HepG2 (cell line): ENCODE results near the gene GRIK4. TPM values are rescaled to one million over a fixed set of nuclear protein-coding genes. Genes with fewer than 3 reads are reported as not detected.

Experiments used
- BHLHE40 ChIP-seq: IDR thresholded peaks from 2 replicates; pipeline ENCODE4 v1.6.1; 2011; ENCODE audit warnings: low read length, improper control_type of control experiment
- EED ChIP-seq: sonication (generic); formaldehyde crosslinking; IDR thresholded peaks from 2 replicates; pipeline ENCODE4 v1.5.0; 2020; ENCODE audit warnings: mild to moderate bottlenecking, missing genetic modification reagents
- GABPB1 ChIP-seq: IDR thresholded peaks from 2 replicates; pipeline ENCODE4 v1.6.1; 2016; ENCODE audit warnings: mild to moderate bottlenecking, missing genetic modification reagents, moderate library complexity, missing compliant biosample characterization
- GLI4 ChIP-seq: sonication (generic); formaldehyde crosslinking; IDR thresholded peaks from 2 replicates; pipeline ENCODE4 v1.5.1; 2020; ENCODE audit warnings: missing genetic modification reagents, mild to moderate bottlenecking, moderate library complexity, borderline replicate concordance
- HNRNPH1 ChIP-seq: fragments of 200-400 bp; formaldehyde crosslinking; optimal IDR thresholded peaks from 2 replicates; pipeline ENCODE3; 2017; ENCODE audit warnings: mild to moderate bottlenecking, low read depth, low read length
- IRF2 ChIP-seq: IDR thresholded peaks from 2 replicates; pipeline ENCODE4 v1.6.1; 2018; ENCODE audit warnings: missing genetic modification reagents, missing compliant biosample characterization
- KDM5A ChIP-seq: fragments of 200-600 bp; sonication (generic); IDR thresholded peaks from 2 replicates; pipeline ENCODE4 v1.7.0; 2018; ENCODE audit warnings: antibody characterized with exemption, mild to moderate bottlenecking, low read length, borderline replicate concordance
- NFKB2 ChIP-seq: sonication (generic); formaldehyde crosslinking; IDR thresholded peaks from 2 replicates; pipeline ENCODE4 v1.4.0; 2020; ENCODE audit warnings: missing genetic modification reagents, borderline replicate concordance
- NFYB ChIP-seq: sonication (generic); formaldehyde crosslinking; IDR thresholded peaks from 2 replicates; pipeline ENCODE4 v1.4.0; 2020; ENCODE audit warnings: missing genetic modification reagents
- PBX3 ChIP-seq: sonication (generic); formaldehyde crosslinking; IDR thresholded peaks from 2 replicates; pipeline ENCODE4 v1.8.1; 2023; ENCODE audit warnings: missing genetic modification reagents, inconsistent platforms, borderline replicate concordance
- POGK ChIP-seq: sonication (generic); formaldehyde crosslinking; conservative IDR thresholded peaks from 2 replicates; pipeline ENCODE4 v1.8.0; 2022; ENCODE audit warnings: mild to moderate bottlenecking, moderate library complexity, missing genetic modification reagents
- RAD21 ChIP-seq: fragments of 450-650 bp; formaldehyde crosslinking; IDR thresholded peaks from 2 replicates; pipeline ENCODE4 v1.5.0; 2020; ENCODE audit warnings: mild to moderate bottlenecking
- STAG1 ChIP-seq: sonication (generic); formaldehyde crosslinking; IDR thresholded peaks from 2 replicates; pipeline ENCODE4 v1.4.0; 2020; ENCODE audit warnings: missing genetic modification reagents
- TBX2 ChIP-seq: sonication (generic); formaldehyde crosslinking; IDR thresholded peaks from 2 replicates; pipeline ENCODE4 v1.5.0; 2020; ENCODE audit warnings: missing genetic modification reagents, mild to moderate bottlenecking, borderline replicate concordance
- USF2 ChIP-seq, 2 experiments: sonication (generic) in 1 of 2; formaldehyde crosslinking in 1 of 2; IDR thresholded peaks; 2 replicates each; pipeline versions ENCODE4 v1.5.1 to v1.6.1; 2011 to 2020; ENCODE audit warnings: borderline replicate concordance in 1 of 2, low read depth in 1 of 2, low read length in 1 of 2, mild to moderate bottlenecking in 1 of 2, missing genetic modification reagents in 1 of 2, moderate library complexity in 1 of 2
- XRCC5 ChIP-seq: fragments of 200-400 bp; formaldehyde crosslinking; optimal IDR thresholded peaks from 2 replicates; pipeline ENCODE3; 2017; ENCODE audit warnings: mild to moderate bottlenecking, low read length
- ZBTB43 ChIP-seq: sonication (generic); formaldehyde crosslinking; conservative IDR thresholded peaks from 2 replicates; pipeline ENCODE4 v1.4.0; 2020; ENCODE audit warnings: missing genetic modification reagents
- ZFP1 ChIP-seq: IDR thresholded peaks from 2 replicates; pipeline ENCODE4 v1.6.1; 2016
- ZNF263 ChIP-seq: sonication (generic); formaldehyde crosslinking; IDR thresholded peaks from 2 replicates; pipeline ENCODE4 v1.4.0; 2020; ENCODE audit warnings: missing genetic modification reagents
- ZNF274 ChIP-seq: sonication (generic); formaldehyde crosslinking; IDR thresholded peaks from 2 replicates; pipeline ENCODE4 v1.5.1; 2020; ENCODE audit warnings: mild to moderate bottlenecking, missing genetic modification reagents
- ZNF282 ChIP-seq: fragments of 450-650 bp; IDR thresholded peaks from 2 replicates; pipeline ENCODE4 v1.6.1; 2018; ENCODE audit not compliant: partially characterized antibody
- ZSCAN31 ChIP-seq: sonication (generic); formaldehyde crosslinking; IDR thresholded peaks from 2 replicates; pipeline ENCODE4 v1.5.0; 2020; ENCODE audit warnings: low read depth, mild to moderate bottlenecking, missing genetic modification reagents
- polyA plus RNA-seq, 8 experiments: library from polyadenylated mRNA; depleted of rRNA in 3 of 8; stranded (reverse) in 7 of 8; unstranded in 1 of 8; fragments of >200 nt; fragmentation: Illumina TruSeq in 4 of 8; extraction: Trizol in 4 of 8; gene quantifications; 2 replicates each; pipeline versions ENCODE4 v1.2.1 to v1.2.3, GENCODE V29; 2011 to 2016; ENCODE audit warnings: low read depth in 4 of 8, missing spikeins in 1 of 8, mixed read lengths in 1 of 8; ENCODE audit not compliant: insufficient read depth in 1 of 8
- total RNA-seq, 5 experiments: library from RNA; depleted of rRNA; stranded (reverse); fragments of >200 nt; fragmentation: Illumina TruSeq; extraction: Trizol; gene quantifications; 2 replicates each; pipeline ENCODE4 v1.2.3, GENCODE V29; 2016; ENCODE audit warnings: low read depth in 1 of 5

The GRIK4 gene
- total and polyA plus RNA-seq, 2 of the 13 experiments (the other 11 are each of a cell fraction or from before 2014, with no cell fraction given), result 0.04 to 0.07 TPM

GRCh38 chr11:120660024-120660565, 148.5 kb downstream of the GRIK4 start (continued):
- TF ChIP-seq GABPB1 (CRISPR knock-in tag) (peak; percentile 36; the same call in 1 of the 2 replicates), USF2 (IDR thresholded peaks at IDR 0.05; ENCODE audit: low read depth, low read length) (no peak), USF2 (CRISPR knock-in tag; IDR thresholded peaks at IDR 0.05; ENCODE audit: borderline replicate concordance) (peak; percentile 38; the same call in 1 of the 2 replicates), KDM5A (no peak), ZNF274 (CRISPR knock-in tag) (no peak), ZFP1 (CRISPR knock-in tag) (no peak), NFYB (no peak), PBX3 (no peak), TBX2 (CRISPR knock-in tag) (peak; percentile 27; the same call in 1 of the 2 replicates), POGK (CRISPR knock-in tag) (no peak), ZNF263 (CRISPR knock-in tag) (no peak), ZSCAN31 (CRISPR knock-in tag) (0 out of 2 replicates have a peak, but pooled peaks have one; percentile 40), ZNF282 (no peak), XRCC5 (peak; percentile 48), EED (CRISPR knock-in tag) (peak; percentile 70; the same call in 1 of the 2 replicates), BHLHE40 (peak; percentile 95), ZBTB43 (CRISPR knock-in tag) (no peak), RAD21 (CRISPR knock-in tag) (peak; percentile 73), STAG1 (peak; percentile 74), HNRNPH1 (no peak), IRF2 (CRISPR knock-in tag) (no peak), NFKB2 (CRISPR knock-in tag) (no peak; the same call in 1 of the 2 replicates), GLI4 (CRISPR knock-in tag) (no peak)
